SU-DHL-6 (cell line): ENCODE measurements around the gene ANO2.

Experiments used
- H2AFZ ChIP-seq: fragments of 200-600 bp; sonication (generic); 2 replicates; pipeline ENCODE4 v1.6.1; 2014; ENCODE audit warnings: low read depth, mild to moderate bottlenecking, moderate library complexity, mixed read lengths, antibody characterized with exemption, low read length; ENCODE audit not compliant: severe bottlenecking
- H3F3A ChIP-seq: fragments of 200-600 bp; shearing (Covaris generic); 2 replicates; pipeline ENCODE4 v1.6.0; 2016; ENCODE audit warnings: antibody characterized with exemption, mild to moderate bottlenecking; ENCODE audit not compliant: insufficient read depth
- H3K27ac ChIP-seq: fragments of 200-600 bp; sonication (generic); 2 replicates; pipeline ENCODE4 v1.5.1; 2016; ENCODE audit warnings: low read depth, mild to moderate bottlenecking, low read length, moderate library complexity, mixed read lengths
- H3K27me3 ChIP-seq: fragments of 200-600 bp; sonication (generic), shearing (Covaris generic); 2 replicates; pipeline ENCODE4 v1.6.0; 2014; ENCODE audit warnings: mild to moderate bottlenecking, low read length
- H3K36me3 ChIP-seq: fragments of 200-600 bp; sonication (generic); 2 replicates; pipeline ENCODE4 v1.6.1; 2014; ENCODE audit warnings: mild to moderate bottlenecking, low read length, mixed read lengths
- H3K4me2 ChIP-seq: fragments of 300-600, 200-600 bp; shearing (Covaris generic), sonication (generic); 2 replicates; pipeline ENCODE4 v1.6.0; 2014; ENCODE audit warnings: low read length, low read depth, mild to moderate bottlenecking; ENCODE audit not compliant: poor library complexity, severe bottlenecking
- H3K4me3 ChIP-seq: fragments of 200-600 bp; sonication (generic); 2 replicates; pipeline ENCODE4 v1.5.1; 2014; ENCODE audit warnings: antibody characterized with exemption, low read length, mild to moderate bottlenecking, mixed read lengths; ENCODE audit not compliant: insufficient read depth, poor library complexity, severe bottlenecking
- H3K79me2 ChIP-seq: fragments of 200-600 bp; sonication (generic); 2 replicates; pipeline ENCODE4 v1.6.1; 2014; ENCODE audit warnings: mild to moderate bottlenecking, low read length, moderate library complexity; ENCODE audit not compliant: insufficient read depth
- H3K9ac ChIP-seq: fragments of 200-600 bp; sonication (generic); 2 replicates; pipeline ENCODE4 v1.7.0; 2014; ENCODE audit warnings: mild to moderate bottlenecking, low read length
- H3K9me2 ChIP-seq: fragments of 200-600 bp; sonication (generic); replicated peaks from 2 replicates; pipeline ENCODE4 v1.6.1; 2014; ENCODE audit warnings: low read length; ENCODE audit not compliant: insufficient read depth
- H3K9me3 ChIP-seq: fragments of 200-600 bp; sonication (generic); 2 replicates; pipeline ENCODE4 v1.6.1; 2014; ENCODE audit warnings: low read length, mixed read lengths; ENCODE audit not compliant: insufficient read depth
- H4K20me1 ChIP-seq: fragments of 200-600 bp; sonication (generic); 2 replicates; pipeline ENCODE4 v1.6.1; 2014; ENCODE audit warnings: low read depth, mild to moderate bottlenecking, antibody characterized with exemption, low read length, moderate library complexity, mixed read lengths
- CTCF ChIP-seq: fragments of 200-600 bp; sonication (generic); IDR thresholded peaks from one replicate; pipeline ENCODE4 v1.5.1; 2017; ENCODE audit warnings: antibody characterized with exemption, mild to moderate bottlenecking, low read length, moderate library complexity; ENCODE audit not compliant: insufficient read depth, poor library complexity, severe bottlenecking
- EZH2phosphoT487 ChIP-seq: fragments of 200-600 bp; sonication (generic), shearing (Covaris generic); conservative IDR thresholded peaks from 2 replicates; pipeline ENCODE4 v1.6.1; 2018; ENCODE audit warnings: mild to moderate bottlenecking, antibody characterized with exemption, low read length, moderate library complexity, mixed read lengths

The ANO2 gene

DNA sequence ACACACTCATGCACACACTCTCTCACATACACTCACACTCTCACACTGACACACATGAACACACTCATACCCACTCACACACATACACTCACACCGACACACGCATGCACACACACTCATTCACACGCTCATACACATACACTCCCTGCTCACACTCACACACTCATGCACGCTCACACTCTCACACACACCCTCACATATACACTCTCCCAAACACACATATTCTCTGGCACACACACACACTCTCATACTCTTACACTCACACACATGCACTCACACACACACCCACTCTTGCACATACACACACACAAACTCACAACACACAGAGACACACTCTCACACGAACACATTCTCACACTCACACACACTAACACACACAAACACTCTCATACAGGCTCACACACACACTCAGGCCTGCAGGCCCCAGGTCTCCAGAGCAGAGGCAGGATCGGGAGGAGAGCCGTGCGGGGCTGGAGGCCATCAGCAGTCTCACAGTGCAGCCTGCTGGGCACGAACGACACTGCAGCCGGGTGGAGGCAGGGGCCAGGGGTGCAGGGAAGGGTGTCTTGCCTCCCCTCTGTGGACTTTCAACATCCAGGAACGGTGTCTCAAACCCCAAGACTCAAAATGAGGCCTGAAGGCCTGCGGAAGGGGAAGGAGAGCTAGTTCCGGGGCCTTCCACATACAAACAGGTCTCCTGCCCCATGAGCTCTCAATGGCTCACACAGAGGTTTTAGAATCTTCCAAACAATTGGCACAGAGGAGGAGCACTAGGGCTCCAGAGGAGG is 148.7 kb downstream of the ANO2 start:
- H3K9ac ChIP-seq = no peak overlapping the region
- no peaks in the 10 kb centered on the region for H3K9me3 ChIP-seq
- no peak overlapping the region for H3K4me3 ChIP-seq
- no peak for TF ChIP-seq EZH2phosphoT487
- peak; percentile 15 for TF ChIP-seq CTCF
- no peak overlapping the region for H2AFZ ChIP-seq
- H3K36me3 ChIP-seq = no peaks in the 10 kb centered on the region
- H3K27ac ChIP-seq = no peak overlapping the region
- no peaks in the 10 kb centered on the region for H3K9me2 ChIP-seq
- no peak overlapping the region for H3K4me2 ChIP-seq
- H4K20me1 ChIP-seq = no peaks in the 10 kb centered on the region
- no peaks in the 10 kb centered on the region for H3F3A ChIP-seq
- H3K27me3 ChIP-seq = 0 out of 2 replicates have a peak, but pooled peaks cover 6% of the 10 kb centered on the region
- no peaks in the 10 kb centered on the region for H3K79me2 ChIP-seq

DNA sequence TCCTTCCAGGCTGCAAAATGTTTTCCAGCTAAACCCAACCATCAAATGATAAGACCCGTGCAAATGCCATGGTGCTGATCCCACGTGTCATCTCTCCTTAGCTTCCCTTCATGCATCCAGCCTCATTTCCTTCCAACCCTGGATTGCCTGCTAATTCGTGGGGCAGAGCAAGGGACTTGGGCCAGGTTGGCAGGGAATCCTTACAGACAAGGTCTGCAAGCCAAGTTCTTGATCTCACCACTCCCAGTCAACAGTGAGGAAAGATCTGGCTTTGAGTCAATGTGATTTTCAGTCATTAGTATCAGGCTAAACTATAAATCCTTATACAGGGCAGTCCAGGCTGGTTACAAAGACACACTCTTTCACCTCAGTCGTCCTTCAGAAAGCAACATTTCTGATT is 150.9 kb downstream of the ANO2 start:
- Histone ChIP-seq H3K27me3 (no peaks in the 10 kb centered on the region), H3K9me3 (no peaks in the 10 kb centered on the region)
- no peak for TF ChIP-seq CTCF
- no peak for TF ChIP-seq EZH2phosphoT487

GRCh38 chr12:5792343-5792742 is 152.7 kb downstream of the ANO2 start:
- no peak for TF ChIP-seq CTCF
- TF ChIP-seq EZH2phosphoT487 = no peak
- no peak overlapping the region for H3K4me3 ChIP-seq
- H4K20me1 ChIP-seq = no peaks in the 10 kb centered on the region
- H3K27ac ChIP-seq = no peak overlapping the region
- no peak overlapping the region for H3K4me2 ChIP-seq
- H3K36me3 ChIP-seq = no peaks in the 10 kb centered on the region
- no peaks in the 10 kb centered on the region for H3K27me3 ChIP-seq
- H3K9me2 ChIP-seq = no peaks in the 10 kb centered on the region
- H2AFZ ChIP-seq = no peak overlapping the region
- H3F3A ChIP-seq = no peaks in the 10 kb centered on the region
- H3K79me2 ChIP-seq = no peaks in the 10 kb centered on the region
- no peak overlapping the region for H3K9ac ChIP-seq
- H3K9me3 ChIP-seq = no peaks in the 10 kb centered on the region

More for the DNA sequence above, 150.9 kb downstream of the ANO2 start:
- Histone ChIP-seq H3K27ac (no peak overlapping the region), H3K4me2 (no peak overlapping the region), H2AFZ (no peak overlapping the region), H4K20me1 (no peaks in the 10 kb centered on the region), H3K4me3 (no peak overlapping the region), H3K79me2 (no peaks in the 10 kb centered on the region), H3K9me2 (no peaks in the 10 kb centered on the region), H3K9ac (no peak overlapping the region), H3K36me3 (no peaks in the 10 kb centered on the region), H3F3A (no peaks in the 10 kb centered on the region)
